ENCODE measurements around the gene ZBTB8A.

DNA sequence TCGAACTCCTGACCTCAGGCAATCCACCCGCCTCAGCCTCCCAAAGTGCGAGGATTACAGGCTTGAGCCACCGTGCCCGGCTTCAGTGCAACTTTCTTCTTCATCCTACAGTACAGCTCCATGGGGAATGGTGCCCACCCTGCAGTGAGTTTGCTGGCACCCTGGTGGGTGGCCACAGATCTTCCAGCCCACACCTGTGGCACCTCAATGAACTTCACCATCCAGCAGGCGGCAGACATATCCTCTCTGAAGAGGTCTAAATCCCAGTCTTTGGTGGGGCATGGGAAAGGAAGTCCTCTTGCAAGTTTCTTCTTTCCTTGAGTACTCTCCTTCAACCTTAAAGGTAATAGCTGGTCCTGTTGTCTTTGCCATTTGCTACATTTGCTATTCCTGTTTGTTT is 18.1 kb upstream of the ZBTB8A start:
- TF ChIP-seq POLR2AphosphoS5 (IDR thresholded peaks at IDR 0.05; ENCODE audit: borderline replicate concordance, low read depth, low read length) (no peak), FOXP2 (optimal IDR thresholded peaks at IDR 0.05; ENCODE audit: control extremely low read depth, extremely low read length, insufficient read depth) (no peak), EZH2 (IDR thresholded peaks at IDR 0.05) (no peak)

Data from SK-N-MC (cell line).